GM12878 (cell line): ENCODE data around the gene FGF2. TPM values are rescaled to one million over a fixed set of nuclear protein-coding genes. Genes with fewer than 3 reads are reported as not detected.

ENCODE experiments used
- BHLHE40 ChIP-seq, 2 experiments: fragments of 450-650 bp in 1 of 2; IDR thresholded peaks; 2 replicates each; pipeline ENCODE4 v1.6.1; 2011 to 2017; ENCODE audit warnings: low read depth in 2 of 2, borderline replicate concordance in 1 of 2, improper control_type of control experiment in 1 of 2, low read length in 1 of 2, mild to moderate bottlenecking in 1 of 2
- GATAD2B ChIP-seq: fragments of 450-650 bp; conservative IDR thresholded peaks from 2 replicates; pipeline ENCODE4 v1.6.1; 2017; ENCODE audit warnings: low read depth, mild to moderate bottlenecking, moderate library complexity
- NR2C1 ChIP-seq: fragments of 450-650 bp; IDR thresholded peaks from 2 replicates; pipeline ENCODE4 v1.6.1; 2017; ENCODE audit warnings: antibody characterized with exemption, mild to moderate bottlenecking, moderate library complexity
- SMARCA5 ChIP-seq: fragments of 450-650 bp; IDR thresholded peaks from 2 replicates; pipeline ENCODE4 v1.6.1; 2017; ENCODE audit warnings: mild to moderate bottlenecking
- polyA plus RNA-seq, 11 experiments: library from polyadenylated mRNA; depleted of rRNA in 4 of 11; unstranded in 6 of 11; stranded (reverse) in 5 of 11; fragments of >200 nt; fragmentation: Nextera tagmentation in 4 of 11; fragmentation: Illumina TruSeq in 1 of 11; extraction: Ambion mirVana in 4 of 11; extraction: Trizol in 1 of 11; gene quantifications; 1 replicate in 1 of 11; 2 replicates in 10 of 11; pipeline versions ENCODE4 v1.2.1 to v1.2.3, GENCODE V29; 2011 to 2016; ENCODE audit warnings: inconsistent platforms in 2 of 11, missing spikeins in 2 of 11, low read depth in 1 of 11
- total RNA-seq, 4 experiments: library from RNA; depleted of rRNA in 3 of 4; stranded (reverse); fragments of >200 nt in 3 of 4; fragmentation: Illumina TruSeq in 1 of 4; extraction: Trizol in 1 of 4; gene quantifications; 2 replicates each; pipeline versions ENCODE4 v1.2.1 to v1.2.3, GENCODE V29; 2013 to 2021
- TF ChIP-seq, protein P1 (sequence below): IDR thresholded peaks from 2 replicates; pipeline ENCODE4 v1.6.1; 2012; ENCODE audit warnings: low read depth, low read length, improper control_type of control experiment
- TF ChIP-seq, protein P2 (sequence below): fragments of 450-650 bp; IDR thresholded peaks from 2 replicates; pipeline ENCODE4 v1.6.1; 2017; ENCODE audit warnings: borderline replicate concordance

FGF2 gene
- total and polyA plus RNA-seq, 10 of the 15 experiments (the other 5 are each of a cell fraction or from before 2014, with no cell fraction given): 0.13 to 1.7 (median 0.25) TPM

DNA sequence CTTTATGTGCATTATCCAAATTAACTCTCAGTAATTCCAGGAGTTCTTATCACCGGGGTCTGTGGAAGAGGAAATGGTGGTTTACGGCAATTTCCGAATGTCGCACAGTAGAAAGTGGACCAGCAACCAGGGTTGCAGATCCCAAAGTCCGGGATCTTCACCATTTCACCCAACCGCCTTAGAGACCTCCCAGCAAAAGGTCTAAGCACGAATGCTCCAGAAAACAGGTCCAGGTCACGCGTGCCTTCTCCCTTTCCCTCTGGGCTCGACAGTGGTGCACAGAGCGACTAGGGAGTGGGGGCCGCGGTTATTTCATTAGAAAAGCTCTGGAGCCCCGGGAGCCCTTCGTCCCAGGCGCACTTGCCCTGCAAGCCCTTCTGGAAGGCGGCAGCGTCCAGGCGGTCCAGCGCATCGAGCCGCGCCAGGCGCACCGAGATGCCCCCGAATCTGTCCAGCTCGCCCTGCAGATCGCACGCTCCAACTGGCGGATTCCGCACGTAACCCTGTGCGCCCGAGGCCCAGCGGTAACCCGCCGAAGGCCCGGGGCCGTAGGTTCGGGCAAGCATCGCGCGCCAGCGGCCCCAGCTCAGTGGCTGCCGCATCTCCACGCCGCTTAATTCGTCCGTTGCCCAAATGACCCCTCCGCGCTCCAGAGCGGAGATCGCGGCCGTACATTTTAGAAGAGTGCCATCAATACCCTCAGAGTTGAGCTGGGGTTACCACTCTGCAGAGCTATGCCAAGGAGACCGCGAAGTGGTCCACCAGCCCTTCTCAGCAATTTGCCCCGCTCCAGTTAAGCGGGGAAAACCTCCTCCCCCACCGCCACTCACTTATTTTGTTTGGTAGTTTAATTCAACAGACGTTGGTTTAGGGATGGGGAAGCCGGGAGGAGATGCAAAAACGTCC, 95.6 kb downstream of the FGF2 start, which contains the start of gene NUDT6 (continued):
- TF ChIP-seq GATAD2B (peak; percentile 32; the same call in 1 of the 2 replicates), NR2C1 (peak; percentile 44; the same call in 1 of the 2 replicates), BHLHE40 (IDR thresholded peaks at IDR 0.05; ENCODE audit: borderline replicate concordance in 1 of 2, low read depth in 2 of 2, low read length in 1 of 2) (0 out of 4 replicates have a peak, but pooled peaks of 1 of the 2 experiments have one; percentile 35), SMARCA5 (0 out of 2 replicates have a peak, but pooled peaks have one; percentile 68)
- TF ChIP-seq, protein P1, sequence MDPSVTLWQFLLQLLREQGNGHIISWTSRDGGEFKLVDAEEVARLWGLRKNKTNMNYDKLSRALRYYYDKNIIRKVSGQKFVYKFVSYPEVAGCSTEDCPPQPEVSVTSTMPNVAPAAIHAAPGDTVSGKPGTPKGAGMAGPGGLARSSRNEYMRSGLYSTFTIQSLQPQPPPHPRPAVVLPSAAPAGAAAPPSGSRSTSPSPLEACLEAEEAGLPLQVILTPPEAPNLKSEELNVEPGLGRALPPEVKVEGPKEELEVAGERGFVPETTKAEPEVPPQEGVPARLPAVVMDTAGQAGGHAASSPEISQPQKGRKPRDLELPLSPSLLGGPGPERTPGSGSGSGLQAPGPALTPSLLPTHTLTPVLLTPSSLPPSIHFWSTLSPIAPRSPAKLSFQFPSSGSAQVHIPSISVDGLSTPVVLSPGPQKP: no peak
- TF ChIP-seq, protein P2, sequence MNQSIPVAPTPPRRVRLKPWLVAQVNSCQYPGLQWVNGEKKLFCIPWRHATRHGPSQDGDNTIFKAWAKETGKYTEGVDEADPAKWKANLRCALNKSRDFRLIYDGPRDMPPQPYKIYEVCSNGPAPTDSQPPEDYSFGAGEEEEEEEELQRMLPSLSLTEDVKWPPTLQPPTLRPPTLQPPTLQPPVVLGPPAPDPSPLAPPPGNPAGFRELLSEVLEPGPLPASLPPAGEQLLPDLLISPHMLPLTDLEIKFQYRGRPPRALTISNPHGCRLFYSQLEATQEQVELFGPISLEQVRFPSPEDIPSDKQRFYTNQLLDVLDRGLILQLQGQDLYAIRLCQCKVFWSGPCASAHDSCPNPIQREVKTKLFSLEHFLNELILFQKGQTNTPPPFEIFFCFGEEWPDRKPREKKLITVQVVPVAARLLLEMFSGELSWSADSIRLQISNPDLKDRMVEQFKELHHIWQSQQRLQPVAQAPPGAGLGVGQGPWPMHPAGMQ: no peak
- TF ChIP-seq, all 136 proteins: peak for 14
